SU-DHL-6 (cell line): Measurements from ENCODE around the gene PPP1R27.

Experiments used
- EZH2phosphoT487 ChIP-seq: fragments of 200-600 bp; sonication (generic), shearing (Covaris generic); conservative IDR thresholded peaks from 2 replicates; pipeline ENCODE4 v1.6.1; 2018; ENCODE audit warnings: mild to moderate bottlenecking, antibody characterized with exemption, low read length, moderate library complexity, mixed read lengths
- TF ChIP-seq, protein P1 (sequence below): fragments of 200-600 bp; sonication (generic); IDR thresholded peaks from one replicate; pipeline ENCODE4 v1.5.1; 2017; ENCODE audit warnings: antibody characterized with exemption, mild to moderate bottlenecking, low read length, moderate library complexity; ENCODE audit not compliant: insufficient read depth, poor library complexity, severe bottlenecking

DNA sequence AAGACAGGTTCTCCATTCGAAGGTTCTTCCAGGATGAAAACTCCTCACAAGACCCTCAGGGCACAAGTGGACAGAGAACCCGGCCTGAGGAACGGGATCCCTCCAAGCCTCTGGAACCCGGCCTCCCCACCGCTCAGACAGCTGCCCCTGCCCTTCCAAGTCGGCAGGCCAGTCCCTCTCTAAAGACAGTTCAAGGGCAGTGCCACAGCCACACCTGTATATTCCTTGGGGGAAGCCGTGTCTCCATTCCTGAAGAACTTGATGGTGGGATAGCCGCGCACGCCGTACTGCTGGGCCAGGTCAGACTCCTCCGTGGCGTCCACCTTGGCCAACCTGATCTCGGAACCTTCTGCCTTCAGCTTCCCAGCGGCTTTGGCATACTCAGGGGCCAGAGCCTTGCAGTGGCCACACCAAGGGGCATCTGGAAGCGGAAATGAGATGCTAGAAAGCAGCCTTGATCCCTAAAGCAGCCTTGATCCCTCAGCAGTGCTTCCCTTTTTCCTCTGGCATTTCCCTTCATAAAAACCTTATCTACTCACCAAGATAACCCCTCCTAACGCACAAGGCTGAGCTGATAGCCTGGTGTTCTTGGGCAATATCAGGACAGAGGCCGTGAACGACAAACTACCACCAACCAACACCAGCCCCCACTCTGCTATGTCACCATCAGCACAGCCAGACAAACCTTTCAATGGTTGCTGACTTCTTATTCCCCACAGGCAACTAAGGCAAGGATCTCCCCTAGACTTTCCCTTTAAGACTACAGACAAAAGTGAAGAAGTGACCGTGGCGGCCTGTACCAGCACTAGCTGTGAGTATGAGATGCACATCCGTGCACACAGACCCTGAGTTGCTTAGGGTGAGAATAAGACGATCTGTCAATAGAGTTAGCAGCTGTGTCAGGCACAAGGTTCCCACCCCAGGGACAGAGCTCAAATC lies 24.4 kb upstream of the PPP1R27 start:
- TF ChIP-seq, protein P1, sequence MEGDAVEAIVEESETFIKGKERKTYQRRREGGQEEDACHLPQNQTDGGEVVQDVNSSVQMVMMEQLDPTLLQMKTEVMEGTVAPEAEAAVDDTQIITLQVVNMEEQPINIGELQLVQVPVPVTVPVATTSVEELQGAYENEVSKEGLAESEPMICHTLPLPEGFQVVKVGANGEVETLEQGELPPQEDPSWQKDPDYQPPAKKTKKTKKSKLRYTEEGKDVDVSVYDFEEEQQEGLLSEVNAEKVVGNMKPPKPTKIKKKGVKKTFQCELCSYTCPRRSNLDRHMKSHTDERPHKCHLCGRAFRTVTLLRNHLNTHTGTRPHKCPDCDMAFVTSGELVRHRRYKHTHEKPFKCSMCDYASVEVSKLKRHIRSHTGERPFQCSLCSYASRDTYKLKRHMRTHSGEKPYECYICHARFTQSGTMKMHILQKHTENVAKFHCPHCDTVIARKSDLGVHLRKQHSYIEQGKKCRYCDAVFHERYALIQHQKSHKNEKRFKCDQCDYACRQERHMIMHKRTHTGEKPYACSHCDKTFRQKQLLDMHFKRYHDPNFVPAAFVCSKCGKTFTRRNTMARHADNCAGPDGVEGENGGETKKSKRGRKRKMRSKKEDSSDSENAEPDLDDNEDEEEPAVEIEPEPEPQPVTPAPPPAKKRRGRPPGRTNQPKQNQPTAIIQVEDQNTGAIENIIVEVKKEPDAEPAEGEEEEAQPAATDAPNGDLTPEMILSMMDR, result no peak
- TF ChIP-seq EZH2phosphoT487, result no peak
